GM12864 (cell line): ENCODE results near the gene LSAMP.

ENCODE experiments used
- DNase-seq: peaks from one replicate; pipeline ENCODE4 v3.0.0-alpha.2; 2011; ENCODE audit warnings: low read depth
- H3K4me3 ChIP-seq: 2 replicates; pipeline ENCODE4 v1.5.1; 2011; ENCODE audit warnings: mild to moderate bottlenecking, low read depth, low read length, control low read depth
- CTCF ChIP-seq: IDR thresholded peaks from 2 replicates; pipeline ENCODE4 v1.5.1; 2011; ENCODE audit warnings: low read depth, mild to moderate bottlenecking, moderate library complexity, low read length, control low read depth, inconsistent platforms; ENCODE audit errors: missing control alignments

The LSAMP gene

GRCh38 chr3:116070061-116070460, 375.2 kb downstream of the LSAMP start:
- H3K4me3 ChIP-seq, result no peak overlapping the region
- no peak for DNase-seq
- no peak for TF ChIP-seq CTCF

GRCh38 chr3:116069024-116069423, 376.3 kb downstream of the LSAMP start:
- TF ChIP-seq CTCF, result no peak
- no peak for DNase-seq

GRCh38 chr3:116067326-116067725, 378.0 kb downstream of the LSAMP start:
- no peak for DNase-seq
- TF ChIP-seq CTCF, result no peak
- H3K4me3 ChIP-seq, result no peak overlapping the region

More at GRCh38 chr3:116069024-116069423, 376.3 kb downstream of the LSAMP start:
- H3K4me3 ChIP-seq, result no peak overlapping the region

- no peak for TF ChIP-seq CTCF
- H3K4me3 ChIP-seq, result no peak overlapping the region
- no peak for DNase-seq
Measured at GRCh38 chr3:116065501-116065900, 379.8 kb downstream of the LSAMP start.

GRCh38 chr3:116064646-116065045, 380.6 kb downstream of the LSAMP start:
- no peak for TF ChIP-seq CTCF
- DNase-seq, result no peak

GRCh38 chr3:116059421-116060096, 385.7 kb downstream of the LSAMP start:
- DNase-seq, result no peak
- H3K4me3 ChIP-seq, result no peak overlapping the region
- no peak for TF ChIP-seq CTCF

More at GRCh38 chr3:116064646-116065045, 380.6 kb downstream of the LSAMP start:
- H3K4me3 ChIP-seq, result no peak overlapping the region

- no peak overlapping the region for H3K4me3 ChIP-seq
- no peak for DNase-seq
- no peak for TF ChIP-seq CTCF
Measured at GRCh38 chr3:116058844-116059243, 386.4 kb downstream of the LSAMP start.
